Effector CD8-positive, alpha-beta T cell (primary cell): ENCODE results near the gene NLGN2.

ENCODE experiments used
- DNase-seq: peaks from one replicate; lab custom pipeline; 2025; lab: John Stamatoyannopoulos, UW

The NLGN2 gene

DNA sequence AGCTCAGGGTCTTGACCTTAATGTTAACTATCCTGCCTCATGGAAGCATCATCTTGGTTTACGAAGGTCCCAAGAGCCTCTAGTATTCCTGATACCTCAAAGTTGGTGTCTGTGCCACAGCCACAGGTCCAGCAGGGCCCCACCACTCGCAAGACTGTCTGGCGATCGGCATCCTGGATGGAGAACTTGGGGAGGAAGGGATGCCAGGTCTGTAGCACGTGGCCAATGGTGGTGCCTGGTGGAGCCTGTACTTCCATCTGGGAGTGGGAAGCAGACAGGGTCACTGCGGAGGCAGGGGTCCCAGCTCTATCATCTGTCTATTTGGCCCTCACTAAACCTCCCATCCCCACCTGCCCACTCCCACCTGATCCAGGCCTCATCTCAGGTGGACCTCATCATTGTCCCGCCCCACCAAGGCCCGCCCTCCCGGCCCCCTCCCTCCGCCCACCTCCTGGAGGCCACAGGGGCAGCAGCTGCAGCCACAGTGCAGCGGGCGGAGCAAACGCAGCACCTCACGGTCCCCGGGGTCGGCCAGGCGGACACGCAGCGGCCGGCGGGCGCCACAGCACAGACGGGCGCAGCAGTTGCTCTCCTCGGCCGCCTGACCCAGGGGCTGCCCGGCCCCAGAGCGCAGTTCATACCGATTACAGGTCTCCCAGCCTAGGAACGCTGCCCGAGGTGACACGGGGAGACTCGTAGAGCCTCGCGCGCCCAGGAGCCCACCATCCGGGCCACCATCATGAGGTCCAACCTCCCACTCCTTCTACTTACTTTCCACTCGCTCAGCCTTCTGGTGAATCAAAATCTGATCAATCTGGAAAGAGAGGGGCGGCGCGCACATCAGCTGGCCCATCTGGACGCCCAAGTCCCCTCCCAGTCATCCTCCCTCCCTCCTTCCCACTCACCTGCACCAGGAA, 14.7 kb upstream of the NLGN2 start:
- DNase-seq: no peak

DNA sequence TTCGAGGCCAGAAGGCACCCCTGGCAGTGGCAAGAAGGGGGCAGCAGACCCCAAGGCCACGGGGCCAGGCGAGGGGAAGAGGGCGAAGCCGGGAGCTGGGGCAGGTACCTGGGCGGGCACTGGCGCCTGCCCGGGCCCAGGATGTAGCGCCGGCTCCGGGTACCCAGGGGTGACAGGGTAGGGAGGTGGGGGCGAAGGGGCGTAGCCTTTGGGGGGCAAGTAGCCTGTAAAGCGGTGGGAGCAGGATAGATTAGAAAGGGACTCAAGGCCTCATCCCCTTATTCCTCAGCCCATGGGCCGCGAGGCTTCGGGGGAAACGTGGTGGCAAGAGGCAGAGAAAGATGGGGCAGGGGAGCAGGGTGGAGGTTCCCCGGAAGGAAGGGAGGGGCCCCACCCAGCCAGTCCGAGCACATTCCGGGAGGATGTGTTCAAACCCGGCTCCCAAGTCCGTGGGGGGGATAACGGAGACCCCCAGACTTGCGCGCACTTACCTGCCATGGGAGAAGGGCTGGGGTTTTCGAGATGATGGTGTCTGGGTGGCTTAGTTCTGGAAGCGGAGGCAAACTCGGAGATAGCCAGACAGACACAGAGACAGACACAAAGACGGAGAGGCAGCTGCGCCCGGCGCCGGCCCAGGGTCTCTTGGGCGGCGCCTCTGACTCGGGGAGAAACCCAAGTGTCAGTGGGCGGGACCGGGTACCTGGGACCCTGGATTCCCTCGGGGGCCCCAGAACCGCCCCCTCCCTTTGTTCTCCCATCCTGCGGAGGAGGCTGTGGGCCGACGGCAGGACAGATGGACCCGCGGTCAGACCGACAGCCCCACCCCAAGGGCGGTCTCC, 13.8 kb upstream of the NLGN2 start:
- DNase-seq: peak; percentile 71

GRCh38 chr17:7394452-7395191, 13.0 kb upstream of the NLGN2 start, which contains the start of gene PLSCR3:
Gene PLSCR3 (minus strand): TSS chr17:7394525. CDS start chr17:7394110, 415 bp downstream.
- DNase-seq: peak; percentile 67

GRCh38 chr17:7396147-7396546, 11.5 kb upstream of the NLGN2 start:
- DNase-seq: no peak

GRCh38 chr17:7398612-7399011, 9.0 kb upstream of the NLGN2 start:
- DNase-seq: no peak

DNA sequence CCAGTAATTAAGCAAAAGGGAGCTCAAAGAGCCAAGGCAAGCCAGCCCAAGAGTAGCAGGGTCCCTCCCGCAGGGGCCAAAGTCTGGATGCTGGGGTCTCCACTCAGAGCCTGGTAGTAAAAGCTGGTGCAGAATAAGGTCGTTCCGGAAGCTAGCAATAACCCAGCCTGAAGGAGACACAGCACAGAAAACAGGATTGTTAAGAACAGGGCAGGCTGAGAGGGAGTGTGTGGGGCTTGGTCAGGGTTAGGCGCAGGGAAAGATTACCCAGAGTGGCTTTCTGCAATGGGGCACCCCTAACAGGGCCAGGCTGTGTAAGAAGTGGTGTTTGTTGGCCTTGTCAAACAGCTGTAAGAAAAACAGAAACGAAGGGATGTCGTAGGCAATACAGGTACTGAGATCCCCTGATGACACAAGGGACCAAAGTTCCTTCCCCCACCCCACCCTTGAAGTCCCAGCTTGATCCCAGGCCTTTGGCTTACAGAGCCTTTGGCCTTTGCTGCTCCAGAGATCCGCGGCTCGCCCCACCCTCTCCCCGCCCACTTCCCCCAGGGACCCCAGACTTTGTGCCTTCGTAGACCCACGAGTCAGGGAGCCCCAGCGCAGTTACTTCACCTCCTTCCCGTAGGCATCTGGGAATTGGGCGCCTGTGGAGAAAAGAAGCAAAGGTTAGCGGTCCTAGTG, 4.5 kb upstream of the NLGN2 start:
- DNase-seq: peak; percentile 29

- DNase-seq: no peak
These were observed 4.0 kb upstream of the NLGN2 start for GRCh38 chr17:7403727-7403976.

DNA sequence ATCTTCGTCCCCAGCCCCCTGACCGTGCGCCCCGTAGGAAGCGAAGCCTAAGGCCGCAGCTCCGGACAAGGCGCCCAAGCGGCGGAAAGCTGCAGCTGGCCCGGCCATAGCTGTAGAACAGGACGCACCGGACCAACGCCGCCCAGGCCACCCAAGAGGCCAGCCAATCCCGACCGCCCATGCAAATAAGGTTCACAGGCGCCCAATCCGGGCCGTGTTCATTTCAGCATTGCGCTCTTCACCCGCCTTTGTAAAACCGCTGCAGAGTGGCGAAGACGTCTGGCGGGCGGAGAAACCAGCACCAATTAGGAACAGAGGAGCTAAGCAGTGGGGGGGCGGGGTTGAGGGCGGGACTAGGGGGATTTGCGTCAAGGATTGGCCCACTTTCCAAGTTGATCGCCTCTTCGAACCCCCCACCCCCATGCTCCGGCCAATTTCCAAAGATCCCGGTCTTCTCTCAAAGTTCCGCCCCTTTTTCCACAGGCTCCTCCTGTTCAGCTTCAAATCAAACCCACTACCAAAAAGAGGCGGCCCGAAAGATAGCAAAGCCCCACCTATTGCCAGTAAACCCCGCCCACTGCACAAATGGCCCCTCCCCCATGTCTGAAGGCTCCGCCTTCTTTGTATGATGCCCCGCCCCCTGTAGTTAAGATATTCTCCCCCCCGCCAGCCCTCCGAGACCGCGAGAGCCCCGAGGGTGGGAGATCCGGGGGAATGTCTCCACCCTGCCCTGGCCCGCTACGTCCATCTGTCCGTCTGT, 3.5 kb upstream of the NLGN2 start, which contains the start of gene TMEM256:
Gene TMEM256, minus strand, starts transcription at position 121 of the 760 bp plus-strand sequence. Its CDS starts 13 bp downstream, at position 108.
- peak; percentile 94 for DNase-seq

DNA sequence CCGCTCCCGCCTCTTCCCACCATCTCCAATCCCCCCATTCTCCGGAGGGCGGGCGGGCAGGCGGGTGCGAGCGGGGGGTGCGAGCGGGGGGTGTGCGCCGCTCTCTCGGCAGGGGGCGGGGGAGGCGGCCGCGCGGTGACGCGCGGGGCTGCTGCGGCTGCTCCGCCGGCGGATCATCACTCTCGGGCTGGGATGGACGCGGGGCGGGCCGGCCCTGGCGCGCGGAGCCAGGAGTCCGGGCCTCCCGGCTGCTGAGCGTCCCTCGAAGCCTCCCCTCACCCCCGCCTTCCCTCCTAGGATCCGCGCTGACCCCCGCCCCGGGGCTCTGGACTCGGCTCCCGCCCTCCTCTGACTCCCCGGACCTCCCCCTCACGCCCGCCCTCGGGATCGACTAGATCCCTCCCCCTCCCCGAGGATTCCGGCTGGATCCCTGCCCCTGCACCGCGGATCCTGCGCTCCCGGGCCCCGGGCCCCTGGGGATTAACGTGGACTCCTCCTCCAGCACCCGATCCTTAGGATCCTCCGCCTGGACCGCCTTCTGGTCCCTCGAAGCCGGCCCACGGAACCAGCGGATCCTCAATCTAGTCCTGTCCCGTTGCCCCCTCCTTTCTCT, 2.8 kb upstream of the NLGN2 start:
- DNase-seq: peak; percentile 73

GRCh38 chr17:7405350-7406234, 2.1 kb upstream of the NLGN2 start:
- no peak for DNase-seq

GRCh38 chr17:7406235-7406825, 1.3 kb upstream of the NLGN2 start:
- DNase-seq: no peak

DNA sequence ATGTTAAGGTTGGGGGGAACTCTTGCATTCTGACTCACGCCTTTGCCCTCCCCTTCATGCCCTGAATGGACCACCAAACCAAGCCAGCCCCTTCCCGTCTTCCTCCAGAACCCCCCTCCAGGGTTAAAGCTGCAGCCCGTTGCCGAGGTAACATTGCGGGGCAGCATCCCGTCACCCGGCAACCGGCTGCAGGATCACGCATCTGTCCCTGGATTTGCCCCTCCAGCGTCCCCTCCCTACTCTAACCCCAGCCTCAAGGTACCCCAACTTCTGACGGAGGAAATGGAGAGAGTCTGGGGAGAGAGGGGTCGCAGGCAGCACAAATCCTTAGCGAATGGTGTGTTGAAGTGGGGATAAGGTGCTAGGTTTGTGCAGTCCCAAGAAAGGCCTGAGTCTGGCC, 563 bp upstream of the NLGN2 start:
- DNase-seq: no peak

GRCh38 chr17:7408252-7408727, 645 bp downstream of the NLGN2 start:
- DNase-seq: peak; percentile 8

DNA sequence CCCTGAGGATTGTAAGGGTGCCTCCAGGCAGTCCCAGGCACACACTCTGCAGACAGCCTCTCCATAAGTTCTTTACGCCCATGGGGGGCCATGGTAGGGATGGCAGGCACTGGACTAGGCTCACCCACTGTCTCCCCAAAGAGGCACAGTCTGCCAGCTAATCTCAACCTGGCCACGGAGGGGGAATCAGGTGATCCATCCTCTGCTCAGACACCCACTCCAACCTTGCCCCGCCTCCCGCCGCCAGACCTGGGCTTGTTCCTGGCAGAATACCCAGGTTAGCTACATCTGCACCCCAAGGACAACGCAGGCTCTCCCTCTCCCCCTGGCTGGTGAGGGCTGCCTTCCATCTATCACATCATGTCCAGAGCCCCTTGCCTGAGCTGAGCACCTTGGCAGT, 1.2 kb downstream of the NLGN2 start:
- no peak for DNase-seq

DNA sequence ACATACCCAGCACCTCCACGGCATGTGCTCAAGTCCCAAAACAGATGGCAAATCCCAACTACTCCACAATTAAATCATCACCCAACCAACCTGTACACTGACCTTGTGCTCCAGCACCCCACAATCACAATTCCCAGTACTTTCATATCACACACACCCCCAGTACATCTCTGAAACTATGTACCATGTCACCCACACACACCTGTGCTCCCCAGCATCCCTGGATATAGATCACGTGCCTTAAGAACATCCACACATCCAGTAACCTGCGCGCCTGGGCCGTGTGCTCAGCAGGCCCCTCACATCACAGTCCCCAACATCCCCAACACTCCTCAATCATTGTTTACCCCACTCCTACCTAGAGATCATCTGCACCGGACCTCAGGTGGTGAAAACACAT, 2.1 kb downstream of the NLGN2 start:
- DNase-seq: no peak

- DNase-seq: no peak
These were observed 3.2 kb downstream of the NLGN2 start for GRCh38 chr17:7410634-7411426.

DNA sequence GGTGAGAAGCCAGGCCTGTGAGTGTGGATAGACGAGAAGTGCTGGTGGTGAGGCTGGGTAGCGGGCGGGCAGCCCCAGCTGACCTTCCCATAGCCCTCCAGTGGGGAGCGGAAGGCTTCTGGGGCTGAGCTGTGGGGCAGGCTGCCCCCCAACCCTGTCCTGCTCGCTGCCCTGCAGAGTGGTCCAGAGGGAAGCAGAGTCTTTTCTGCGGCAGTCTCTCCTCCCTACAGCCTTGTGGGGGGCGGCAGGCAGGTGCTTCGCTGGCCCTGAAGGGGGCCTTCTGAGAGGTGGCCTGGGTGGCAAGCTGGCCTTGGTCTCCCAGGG, 3.7 kb downstream of the NLGN2 start:
- DNase-seq: no peak

- no peak for DNase-seq
These were observed 5.8 kb downstream of the NLGN2 start for GRCh38 chr17:7413346-7413985.
